ENCODE measurements around the gene MARK3. TPM values are rescaled to one million over a fixed set of nuclear protein-coding genes. Genes with fewer than 3 reads are reported as not detected.

The MARK3 gene
- total RNA-seq, 1 experiment from 2014 or later: 81.9 TPM

DNA sequence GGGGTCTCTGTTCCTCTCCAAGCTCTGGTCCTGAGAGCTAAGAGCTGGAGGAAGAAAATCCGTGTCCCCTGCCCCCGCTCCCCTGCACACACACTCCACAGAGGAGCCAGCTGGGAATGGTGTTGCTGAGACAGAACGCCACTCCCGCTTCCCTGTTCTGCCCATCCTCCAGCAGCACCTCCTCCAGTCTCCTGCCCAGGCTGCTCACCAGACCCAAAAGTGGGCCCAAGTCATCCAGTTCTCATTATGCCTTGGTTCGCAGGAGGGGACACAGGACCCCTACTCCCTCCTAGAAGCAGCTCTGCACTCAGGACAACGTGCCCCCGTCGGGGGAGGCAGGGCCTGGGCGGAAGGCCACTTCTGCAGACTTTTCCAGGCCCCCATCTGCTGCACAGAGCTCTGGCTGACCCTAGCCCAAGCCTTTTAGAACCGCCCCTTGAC is 143.0 kb downstream of the MARK3 start:
- Histone ChIP-seq H3K27ac (ENCODE audit: insufficient read length, low read depth, low read length) (no peak overlapping the region), H3K4me2 (ENCODE audit: insufficient read depth, insufficient read length, low read length) (peak overlapping the region; percentile 93), H2BK5ac (ENCODE audit: insufficient read length, low read length) (no peak overlapping the region), H4K91ac (ENCODE audit: insufficient read length, low read depth, low read length) (no peak overlapping the region), H3K27me3 (ENCODE audit: insufficient read depth, low read length) (peaks cover 7% of the 10 kb centered on the region; the same call in 1 of the 2 replicates), H3K79me1 (ENCODE audit: insufficient read depth, low read depth, low read length, poor library complexity, severe bottlenecking) (peaks cover 13% of the 10 kb centered on the region), H2AK5ac (ENCODE audit: insufficient read length, low read length) (no peak overlapping the region), H2AFZ (ENCODE audit: low read length) (no peak overlapping the region), H3K9me3 (ENCODE audit: control insufficient read depth, low read depth, low read length) (no peaks in the 10 kb centered on the region), H3K23me2 (ENCODE audit: insufficient read length, low read depth, low read length, poor library complexity, severe bottlenecking) (peaks cover 11% of the 10 kb centered on the region), H3K4me1 (ENCODE audit: insufficient read depth, low read length) (no peaks in the 10 kb centered on the region; the same call in 1 of the 2 replicates), H4K20me1 (ENCODE audit: control insufficient read depth, insufficient read depth, insufficient read length) (peaks cover 4% of the 10 kb centered on the region), H2BK15ac (ENCODE audit: low read depth, low read length) (no peak overlapping the region), H2BK12ac (ENCODE audit: insufficient read length, low read depth, low read length) (no peak overlapping the region), H3K14ac (ENCODE audit: insufficient read depth, low read length) (no peak overlapping the region; the same call in 1 of the 2 replicates), H3K23ac (ENCODE audit: insufficient read length, low read depth, low read length) (no peak overlapping the region), H3K18ac (ENCODE audit: insufficient read length, low read depth, low read length) (no peak overlapping the region), H3K79me2 (ENCODE audit: insufficient read depth, low read length) (peaks cover 10% of the 10 kb centered on the region; the same call in 1 of the 2 replicates), H3T11ph (ENCODE audit: low read length) (no peak overlapping the region), H3K9ac (ENCODE audit: extremely low read depth, insufficient read length, low read length) (peak overlapping the region; percentile 5), H3K4ac (ENCODE audit: low read depth, low read length) (no peak overlapping the region), H2BK20ac (ENCODE audit: low read depth, low read length, poor library complexity, severe bottlenecking) (no peak overlapping the region), H3K56ac (ENCODE audit: insufficient read length, low read depth, low read length) (no peak overlapping the region), H4K8ac (replicated peaks; ENCODE audit: insufficient read length, low read depth, low read length) (no peak overlapping the region), H2BK120ac (ENCODE audit: low read depth, low read length, poor library complexity, severe bottlenecking) (no peak overlapping the region), H4K5ac (ENCODE audit: insufficient read length, low read depth, low read length) (no peak overlapping the region)
- Mint-ChIP-seq H3K36me3 (ENCODE audit: insufficient read depth in 1 of 3, low read depth in 3 of 3) (peaks cover 1 to 8% (median 4%) of the 10 kb centered on the region in 3 experiments; a peak in 5 of 7 replicates), H3K4me3 (peak overlapping the region; percentile 91 to 97), H3K27ac (peak overlapping the region in 2 of 3 experiments; percentile 87 to 99; a peak in 5 of 7 replicates), H3K4me1 (peaks cover 18 to 41% of the 10 kb centered on the region in 2 experiments), H3K27me3 (ENCODE audit: low read depth) (peaks cover 35% of the 10 kb centered on the region), H3K9me3 (peaks cover 4 to 5% of the 10 kb centered on the region in 2 experiments; a peak in 4 of 5 replicates)
- DNase-seq: no peak
- TF ChIP-seq, protein P1, sequence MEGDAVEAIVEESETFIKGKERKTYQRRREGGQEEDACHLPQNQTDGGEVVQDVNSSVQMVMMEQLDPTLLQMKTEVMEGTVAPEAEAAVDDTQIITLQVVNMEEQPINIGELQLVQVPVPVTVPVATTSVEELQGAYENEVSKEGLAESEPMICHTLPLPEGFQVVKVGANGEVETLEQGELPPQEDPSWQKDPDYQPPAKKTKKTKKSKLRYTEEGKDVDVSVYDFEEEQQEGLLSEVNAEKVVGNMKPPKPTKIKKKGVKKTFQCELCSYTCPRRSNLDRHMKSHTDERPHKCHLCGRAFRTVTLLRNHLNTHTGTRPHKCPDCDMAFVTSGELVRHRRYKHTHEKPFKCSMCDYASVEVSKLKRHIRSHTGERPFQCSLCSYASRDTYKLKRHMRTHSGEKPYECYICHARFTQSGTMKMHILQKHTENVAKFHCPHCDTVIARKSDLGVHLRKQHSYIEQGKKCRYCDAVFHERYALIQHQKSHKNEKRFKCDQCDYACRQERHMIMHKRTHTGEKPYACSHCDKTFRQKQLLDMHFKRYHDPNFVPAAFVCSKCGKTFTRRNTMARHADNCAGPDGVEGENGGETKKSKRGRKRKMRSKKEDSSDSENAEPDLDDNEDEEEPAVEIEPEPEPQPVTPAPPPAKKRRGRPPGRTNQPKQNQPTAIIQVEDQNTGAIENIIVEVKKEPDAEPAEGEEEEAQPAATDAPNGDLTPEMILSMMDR (conservative IDR thresholded peaks at IDR 0.05): no peak
- no CpG with 5 or more reads among the region's 10 CpGs for WGBS (ENCODE audit: extremely low coverage, insufficient read length, low lambda C conversion rate)

Data from H9 (cell line).